ENCODE data around the gene ELOVL5.

DNA sequence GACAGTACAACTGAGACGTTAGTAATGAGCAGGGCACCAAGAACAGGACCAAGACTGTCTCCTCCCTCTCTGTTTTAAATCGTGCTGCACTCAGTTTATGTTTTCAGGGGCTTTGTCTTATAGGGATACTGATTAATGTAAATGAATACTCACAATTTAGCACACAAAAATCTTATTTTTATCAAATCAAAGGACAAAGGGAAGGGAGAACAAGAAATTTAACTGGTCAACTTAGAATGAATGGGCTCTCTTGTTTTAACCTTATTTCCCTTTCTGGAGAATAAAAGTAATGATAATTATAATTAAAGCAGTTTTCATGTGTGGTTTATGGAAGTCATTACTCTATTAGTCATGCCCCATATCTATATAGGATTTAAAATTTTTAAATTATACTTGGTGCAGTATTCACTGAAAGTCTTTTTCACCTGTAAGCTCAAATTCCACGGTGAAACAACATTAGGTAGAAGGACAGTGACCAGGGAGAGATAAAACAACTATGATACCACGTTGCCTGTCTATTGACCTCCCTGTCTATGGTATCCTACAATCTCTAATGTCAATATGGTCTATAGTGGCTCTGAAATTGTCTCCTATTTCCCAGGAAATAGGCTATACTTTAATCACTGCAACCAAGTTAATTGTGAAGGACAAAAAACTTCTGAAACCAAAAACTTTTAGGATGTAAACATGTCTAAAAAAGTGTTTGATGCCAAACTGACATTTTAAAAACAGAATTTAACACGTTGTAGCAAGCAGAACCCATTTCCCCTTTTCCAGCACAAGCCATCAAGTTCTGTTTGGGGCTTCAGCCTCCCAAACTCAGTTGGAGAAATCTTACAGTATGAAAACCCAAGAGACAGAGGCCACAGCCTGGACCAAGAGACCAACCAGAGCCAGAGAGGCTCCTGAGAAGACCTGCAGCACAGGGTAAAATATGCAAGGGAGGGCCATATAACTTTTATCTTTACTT, 15.0 kb downstream of the ELOVL5 start:
- TF ChIP-seq, protein P1, sequence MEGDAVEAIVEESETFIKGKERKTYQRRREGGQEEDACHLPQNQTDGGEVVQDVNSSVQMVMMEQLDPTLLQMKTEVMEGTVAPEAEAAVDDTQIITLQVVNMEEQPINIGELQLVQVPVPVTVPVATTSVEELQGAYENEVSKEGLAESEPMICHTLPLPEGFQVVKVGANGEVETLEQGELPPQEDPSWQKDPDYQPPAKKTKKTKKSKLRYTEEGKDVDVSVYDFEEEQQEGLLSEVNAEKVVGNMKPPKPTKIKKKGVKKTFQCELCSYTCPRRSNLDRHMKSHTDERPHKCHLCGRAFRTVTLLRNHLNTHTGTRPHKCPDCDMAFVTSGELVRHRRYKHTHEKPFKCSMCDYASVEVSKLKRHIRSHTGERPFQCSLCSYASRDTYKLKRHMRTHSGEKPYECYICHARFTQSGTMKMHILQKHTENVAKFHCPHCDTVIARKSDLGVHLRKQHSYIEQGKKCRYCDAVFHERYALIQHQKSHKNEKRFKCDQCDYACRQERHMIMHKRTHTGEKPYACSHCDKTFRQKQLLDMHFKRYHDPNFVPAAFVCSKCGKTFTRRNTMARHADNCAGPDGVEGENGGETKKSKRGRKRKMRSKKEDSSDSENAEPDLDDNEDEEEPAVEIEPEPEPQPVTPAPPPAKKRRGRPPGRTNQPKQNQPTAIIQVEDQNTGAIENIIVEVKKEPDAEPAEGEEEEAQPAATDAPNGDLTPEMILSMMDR (IDR thresholded peaks at IDR 0.05): no peak
- no peak for TF ChIP-seq EZH2 (IDR thresholded peaks at IDR 0.05; ENCODE audit: borderline replicate concordance, insufficient read depth, low read depth, low read length, poor library complexity, severe bottlenecking)
